ENCODE measurements around the gene SLC25A21.

Gene SLC25A21

GRCh38 chr14:37045340-37046061, 126.9 kb downstream of the SLC25A21 start:
- DNase-seq (ENCODE audit: low read depth in 2 of 2), result no peak

DNA sequence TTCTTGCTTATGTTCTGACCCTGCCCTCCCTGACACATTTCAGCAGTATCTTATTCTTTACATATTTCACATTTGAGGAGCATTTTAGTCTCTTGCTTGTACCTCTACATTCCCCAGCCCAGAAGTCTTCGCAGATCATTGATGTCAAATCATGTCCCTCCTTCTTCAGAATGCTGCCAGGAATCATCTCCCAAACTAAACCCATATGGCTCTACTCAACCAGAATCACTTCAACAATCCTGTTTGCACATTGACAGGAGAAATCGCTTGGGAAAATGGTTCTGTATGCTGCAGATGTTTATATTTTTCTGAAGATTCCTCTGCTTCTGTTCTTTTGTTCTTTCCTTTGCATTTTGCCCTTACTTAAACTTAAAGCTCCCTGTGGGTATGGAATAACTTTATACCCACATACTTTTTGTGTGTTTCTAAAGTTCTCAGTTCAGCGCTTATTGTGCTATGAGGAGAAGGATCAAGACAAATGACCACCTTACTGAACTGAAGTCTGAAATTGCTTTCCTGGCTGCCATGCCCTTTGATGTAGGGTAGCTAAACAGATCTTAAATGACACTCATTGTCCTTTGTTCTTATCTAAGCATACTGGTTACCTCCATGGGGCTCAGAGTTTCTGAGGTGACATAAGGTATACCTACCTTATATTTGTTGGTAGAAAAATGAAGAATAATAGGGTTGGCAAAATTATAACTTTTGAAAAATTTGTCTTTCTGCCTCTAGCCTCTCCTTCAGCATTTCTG, 134.6 kb downstream of the SLC25A21 start:
- no peak for DNase-seq (ENCODE audit: low read depth in 2 of 2)

- no peak for DNase-seq (ENCODE audit: low read depth in 2 of 2)
These were observed 135.6 kb downstream of the SLC25A21 start for GRCh38 chr14:37036669-37037341.

DNA sequence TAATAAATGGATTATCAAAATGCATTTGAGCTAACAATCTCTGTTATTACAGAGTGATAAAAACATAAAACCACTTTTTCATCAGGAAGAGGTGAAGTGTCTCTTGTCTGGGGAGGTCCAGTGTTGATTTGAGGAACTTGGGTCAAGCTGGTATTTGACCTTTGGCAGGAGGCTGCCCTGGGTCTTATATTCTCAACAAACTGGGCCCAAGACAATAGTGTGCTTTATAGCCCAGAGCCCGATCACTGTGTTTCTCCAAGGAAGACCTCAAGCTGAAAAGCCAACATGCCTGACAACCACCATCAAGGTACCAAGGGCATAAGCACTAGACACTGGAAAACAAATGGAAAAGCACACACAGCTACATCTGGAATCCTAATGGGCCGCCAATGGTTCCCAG, 137.0 kb downstream of the SLC25A21 start:
- DNase-seq (ENCODE audit: low read depth in 2 of 2), result no peak

DNA sequence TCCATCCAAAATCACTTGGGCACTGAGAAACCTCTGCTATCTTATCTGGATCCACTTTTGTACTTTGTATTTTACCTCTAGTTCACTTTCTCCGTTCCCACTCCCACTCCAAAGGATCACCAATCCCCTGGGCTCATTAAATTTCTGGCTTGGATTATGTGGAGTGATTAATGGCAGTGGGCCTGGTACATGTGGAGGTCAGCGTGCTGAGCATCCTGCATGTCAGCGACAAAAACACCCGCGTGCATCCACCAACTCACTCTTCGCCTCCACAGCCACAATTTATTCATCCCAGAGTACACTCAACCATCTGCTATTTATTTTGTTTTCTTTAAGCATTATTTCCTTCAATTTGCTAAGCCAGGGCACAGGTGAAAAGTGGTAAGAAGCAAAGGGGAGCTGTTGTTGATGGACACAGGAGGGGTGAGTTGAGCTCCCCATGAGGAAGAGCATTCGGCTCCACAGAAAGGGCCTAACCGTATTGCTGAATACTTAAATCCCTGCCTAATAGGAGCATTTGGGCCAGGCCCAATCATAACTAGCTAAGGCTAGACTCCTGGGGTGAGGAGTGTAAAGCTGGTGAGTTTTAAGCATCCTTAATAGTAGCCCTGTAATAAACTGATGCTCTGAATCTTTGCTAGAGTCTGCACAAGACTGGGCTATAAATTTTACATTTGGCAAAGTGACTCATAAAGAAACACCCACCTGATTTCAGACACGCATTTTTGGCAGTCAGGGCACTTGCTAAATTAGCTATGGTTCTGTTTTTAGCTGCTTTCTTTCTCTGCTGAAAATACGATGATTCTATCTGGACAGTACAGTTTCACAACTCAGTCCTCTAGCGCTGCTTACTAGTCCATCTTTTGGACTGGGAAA, 137.8 kb downstream of the SLC25A21 start:
- DNase-seq (ENCODE audit: low read depth in 2 of 2), result no peak

GRCh38 chr14:37032863-37033262, 139.5 kb downstream of the SLC25A21 start:
- DNase-seq (ENCODE audit: low read depth in 2 of 2), result no peak

DNA sequence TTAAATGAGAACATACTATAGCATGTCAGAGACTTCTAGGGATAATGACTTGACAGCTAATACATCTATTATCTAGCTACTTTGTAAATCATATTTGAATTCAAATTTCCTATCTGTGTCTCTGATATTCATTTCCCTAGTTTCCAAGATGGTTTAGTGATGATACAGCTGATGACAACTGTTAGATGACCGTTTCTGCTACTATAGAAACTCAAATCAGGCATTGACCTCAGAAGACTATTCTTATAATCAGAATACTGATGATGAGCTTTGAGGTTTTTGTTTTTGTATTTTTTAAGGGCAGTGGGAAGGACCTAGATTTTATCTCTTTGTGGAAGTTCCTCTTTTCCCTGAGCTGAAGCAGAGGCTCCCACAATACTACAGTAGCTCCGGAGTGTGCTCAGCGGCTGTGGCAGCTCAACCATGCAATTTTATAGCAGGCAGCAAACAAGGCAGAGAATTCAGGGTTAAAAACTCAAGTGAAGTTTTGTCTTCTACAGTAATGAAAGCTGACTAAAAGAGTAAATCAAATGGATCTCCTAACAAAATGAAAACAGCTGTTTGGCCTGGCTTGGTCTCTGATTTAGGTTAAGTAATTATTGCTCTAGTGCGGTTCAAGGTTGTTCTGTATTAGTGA, 145.1 kb downstream of the SLC25A21 start:
- DNase-seq (ENCODE audit: low read depth in 2 of 2), result no peak

GRCh38 chr14:37023875-37024565, 148.4 kb downstream of the SLC25A21 start:
- DNase-seq (ENCODE audit: low read depth in 2 of 2), result no peak

DNA sequence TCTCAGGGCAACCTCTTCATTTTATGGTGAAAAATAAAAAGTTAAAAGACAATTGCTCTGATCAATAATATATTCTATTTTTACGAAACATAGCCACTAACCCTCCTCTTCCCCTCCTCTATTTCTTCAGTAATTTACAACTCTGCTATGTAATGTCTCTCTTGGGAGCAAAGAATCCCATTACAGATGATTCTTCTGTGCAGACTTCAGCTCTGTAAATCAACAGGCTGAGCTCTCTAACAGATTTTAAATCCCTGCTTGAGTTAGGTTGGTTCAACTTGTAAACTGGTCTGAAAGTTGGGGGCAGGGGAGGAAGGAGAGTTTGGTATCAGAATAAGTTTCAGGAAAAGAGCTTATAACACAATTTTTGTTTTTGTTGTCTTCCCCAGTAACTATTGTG, 151.0 kb downstream of the SLC25A21 start:
- DNase-seq (ENCODE audit: low read depth in 2 of 2), result no peak

DNA sequence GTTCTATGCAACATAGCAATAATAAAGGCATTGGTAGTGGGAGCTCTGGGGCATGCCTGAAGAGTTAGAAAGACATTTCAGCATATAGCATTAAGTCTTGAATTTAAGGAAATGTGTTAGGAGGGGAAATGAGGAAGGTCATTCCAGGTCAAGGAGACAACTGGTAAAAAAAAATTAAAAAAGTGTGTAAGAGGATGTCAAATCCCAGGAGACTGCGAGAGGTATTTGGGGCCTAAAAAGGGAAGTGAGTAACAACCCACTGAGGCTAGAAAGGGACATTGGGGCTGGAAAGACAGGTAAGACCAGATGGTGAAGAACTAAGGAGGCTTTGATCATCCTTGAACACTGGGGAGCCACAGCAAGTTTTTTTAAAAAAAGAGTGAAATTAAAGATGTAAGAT, 152.9 kb downstream of the SLC25A21 start:
- DNase-seq (ENCODE audit: low read depth in 2 of 2), result no peak

GRCh38 chr14:37018571-37019240, 153.7 kb downstream of the SLC25A21 start:
- DNase-seq (ENCODE audit: low read depth in 2 of 2), result no peak

DNA sequence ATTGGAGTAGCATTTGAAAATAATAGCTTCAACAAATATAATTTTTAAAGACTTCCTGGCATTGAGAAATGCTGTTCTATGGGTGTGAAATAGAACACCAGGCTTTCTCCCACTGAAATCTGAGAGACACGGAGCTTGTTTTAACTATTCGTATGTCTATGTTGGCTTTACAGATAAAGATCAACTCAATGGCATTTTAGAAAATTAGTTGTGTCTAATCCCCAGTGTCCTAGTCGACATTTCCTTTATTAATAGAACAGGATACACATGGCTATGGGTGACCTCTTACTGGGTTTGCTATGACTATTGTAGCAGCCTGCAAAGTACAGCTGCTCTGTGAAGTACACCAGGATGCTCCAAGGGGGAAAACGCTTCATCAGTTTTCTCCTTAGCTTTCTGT, 159.3 kb downstream of the SLC25A21 start:
- DNase-seq (ENCODE audit: low read depth in 2 of 2), result no peak

DNA sequence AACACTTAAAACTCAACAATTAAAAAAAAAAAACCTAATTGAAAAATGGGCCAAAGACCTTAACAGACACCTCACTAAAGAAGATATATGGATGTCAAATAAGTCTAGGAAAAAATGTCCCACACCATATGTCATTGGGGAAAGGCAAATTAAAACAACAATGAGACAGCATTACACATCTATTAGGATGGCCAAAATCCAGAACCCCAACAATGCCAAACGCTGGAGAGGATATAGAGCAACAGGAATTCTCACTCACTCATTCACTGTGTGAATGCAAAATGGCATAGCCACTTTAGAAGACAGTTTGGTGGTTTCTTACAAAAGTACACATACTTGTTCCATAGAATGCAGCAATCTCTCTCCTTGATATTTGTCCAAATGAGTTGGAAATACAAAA, 173.7 kb downstream of the SLC25A21 start:
- DNase-seq (ENCODE audit: low read depth in 2 of 2), result no peak

GRCh38 chr14:36997843-36998242, 174.6 kb downstream of the SLC25A21 start:
- DNase-seq (ENCODE audit: low read depth in 2 of 2), result no peak

DNA sequence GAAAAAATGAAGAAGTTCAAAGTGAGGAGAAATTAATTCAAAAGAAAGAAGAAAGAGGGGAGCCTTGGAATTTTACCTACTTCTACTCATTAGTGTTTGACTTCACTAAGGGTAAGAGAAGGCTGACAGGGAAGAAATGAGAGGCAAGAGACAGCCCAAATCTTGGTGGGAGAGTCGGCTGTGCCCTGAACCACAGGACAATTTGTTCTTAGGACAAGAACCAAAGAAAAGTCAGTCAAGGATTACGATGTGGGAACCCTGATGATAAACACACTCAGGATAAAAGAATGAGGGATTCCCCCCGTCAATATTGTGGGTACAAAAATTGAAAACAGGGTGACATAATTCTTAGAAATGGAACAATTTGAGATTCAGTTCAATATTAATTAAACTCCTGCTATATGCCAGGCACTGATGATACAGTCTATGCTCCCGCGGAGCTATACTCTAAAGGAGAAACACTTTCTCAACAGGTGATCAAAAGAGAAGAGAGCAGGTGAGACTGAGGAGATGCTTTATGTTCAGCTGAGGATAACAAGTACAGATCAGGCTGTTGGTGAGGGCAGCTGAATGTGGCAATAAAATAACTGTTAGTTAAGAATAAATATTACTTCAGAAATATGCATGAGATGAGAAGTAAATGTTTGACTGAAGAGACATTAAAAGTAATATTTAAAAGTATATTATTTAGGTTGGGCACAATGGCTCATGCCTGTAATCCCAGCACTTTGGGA, 175.4 kb downstream of the SLC25A21 start:
- DNase-seq (ENCODE audit: low read depth in 2 of 2), result no peak

- DNase-seq (ENCODE audit: low read depth in 2 of 2), result no peak
These were observed 176.1 kb downstream of the SLC25A21 start for GRCh38 chr14:36996133-36996856.

DNA sequence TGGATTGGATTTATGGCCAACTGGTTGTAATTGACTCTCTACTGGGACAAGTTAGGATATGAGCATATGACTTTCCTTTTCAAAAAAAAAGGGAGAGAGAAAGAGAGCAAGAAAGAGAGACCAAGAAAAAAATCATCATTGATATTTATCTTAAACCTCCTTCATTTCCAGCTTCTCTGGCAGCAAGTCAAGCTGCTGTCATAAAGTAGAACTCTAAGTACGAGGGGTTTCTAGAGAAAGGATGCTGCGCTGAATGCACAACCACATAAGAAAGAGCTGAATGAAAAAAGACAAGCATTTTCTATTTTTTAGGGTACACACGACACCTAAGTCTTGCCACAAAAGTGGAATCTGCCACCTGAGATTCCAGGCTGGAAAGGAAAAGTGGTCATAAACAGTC, 182.6 kb downstream of the SLC25A21 start:
- DNase-seq (ENCODE audit: low read depth in 2 of 2), result no peak

DNA sequence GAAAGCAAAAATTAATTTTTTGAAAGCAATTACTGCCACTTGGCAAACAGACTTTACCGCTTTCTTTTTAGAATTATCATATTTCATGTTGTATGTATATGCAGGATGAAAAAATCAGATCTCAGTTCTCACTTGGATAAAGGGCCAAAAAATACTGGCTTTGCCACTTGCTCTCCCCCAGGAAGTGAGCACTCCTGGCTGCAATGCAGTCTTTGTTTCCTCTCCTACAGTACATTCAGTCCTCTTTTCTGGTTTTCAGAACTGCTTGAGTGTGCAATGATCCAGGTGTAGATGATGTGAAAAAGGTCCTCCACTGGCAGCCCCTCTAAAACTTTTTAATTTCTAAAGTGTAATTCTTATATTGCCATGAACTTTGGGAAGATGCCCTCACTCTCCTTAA, 183.4 kb downstream of the SLC25A21 start:
- no peak for DNase-seq (ENCODE audit: low read depth in 2 of 2)

- no peak for DNase-seq (ENCODE audit: low read depth in 2 of 2)
These were observed 183.8 kb downstream of the SLC25A21 start for GRCh38 chr14:36988568-36988967.
